Neural progenitor cell (in vitro differentiated cells): Measurements from ENCODE around the gene HINT1.

Experiments used
- EZH2phosphoT487 ChIP-seq: fragments of 200-600 bp; sonication (generic); IDR thresholded peaks from 2 replicates; pipeline ENCODE4 v1.6.1; 2017; ENCODE audit warnings: antibody characterized with exemption
- TF ChIP-seq, protein P1 (sequence below): fragments of 200-600 bp; sonication (generic); IDR thresholded peaks from 2 replicates; pipeline ENCODE4 v1.5.1; 2017; ENCODE audit warnings: antibody characterized with exemption, mild to moderate bottlenecking

DNA sequence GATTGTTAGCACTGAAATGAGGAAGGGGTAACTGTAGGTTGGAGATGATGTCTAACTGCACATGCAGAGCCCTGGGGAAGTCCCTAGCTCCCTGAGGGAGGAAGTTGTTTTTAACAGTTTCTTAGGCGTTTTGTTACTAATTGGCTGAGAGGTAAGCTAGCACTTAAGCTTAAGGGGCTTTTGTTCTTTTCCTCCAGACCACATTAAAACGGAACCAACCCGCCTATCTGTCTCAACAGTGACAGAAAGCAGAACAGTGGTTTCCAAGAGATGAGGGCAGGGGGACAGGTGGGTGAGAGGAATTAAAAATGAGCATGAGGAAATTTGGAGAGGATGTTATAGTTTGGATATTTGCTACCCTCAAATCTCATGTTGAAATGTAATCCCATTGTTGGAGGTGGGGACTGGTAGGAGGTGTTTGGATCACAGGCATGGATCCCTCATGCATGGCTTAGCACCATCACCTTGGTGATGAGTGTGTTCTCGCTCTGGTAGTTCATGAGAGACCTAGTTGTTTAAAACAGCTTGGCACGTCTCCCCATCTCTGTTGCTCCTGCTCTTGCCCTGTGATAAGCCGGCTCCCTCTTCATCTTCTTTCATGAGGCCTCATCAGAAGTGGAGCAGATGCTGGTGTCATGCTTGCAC, 44.6 kb upstream of the HINT1 start:
- TF ChIP-seq, protein P1, sequence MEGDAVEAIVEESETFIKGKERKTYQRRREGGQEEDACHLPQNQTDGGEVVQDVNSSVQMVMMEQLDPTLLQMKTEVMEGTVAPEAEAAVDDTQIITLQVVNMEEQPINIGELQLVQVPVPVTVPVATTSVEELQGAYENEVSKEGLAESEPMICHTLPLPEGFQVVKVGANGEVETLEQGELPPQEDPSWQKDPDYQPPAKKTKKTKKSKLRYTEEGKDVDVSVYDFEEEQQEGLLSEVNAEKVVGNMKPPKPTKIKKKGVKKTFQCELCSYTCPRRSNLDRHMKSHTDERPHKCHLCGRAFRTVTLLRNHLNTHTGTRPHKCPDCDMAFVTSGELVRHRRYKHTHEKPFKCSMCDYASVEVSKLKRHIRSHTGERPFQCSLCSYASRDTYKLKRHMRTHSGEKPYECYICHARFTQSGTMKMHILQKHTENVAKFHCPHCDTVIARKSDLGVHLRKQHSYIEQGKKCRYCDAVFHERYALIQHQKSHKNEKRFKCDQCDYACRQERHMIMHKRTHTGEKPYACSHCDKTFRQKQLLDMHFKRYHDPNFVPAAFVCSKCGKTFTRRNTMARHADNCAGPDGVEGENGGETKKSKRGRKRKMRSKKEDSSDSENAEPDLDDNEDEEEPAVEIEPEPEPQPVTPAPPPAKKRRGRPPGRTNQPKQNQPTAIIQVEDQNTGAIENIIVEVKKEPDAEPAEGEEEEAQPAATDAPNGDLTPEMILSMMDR, result no peak
- peak; percentile 56 for TF ChIP-seq EZH2phosphoT487
